ENCODE measurements around the gene LDLRAD2.

GRCh38 chr1:21779613-21780521 lies 32.2 kb upstream of the LDLRAD2 start:
- TF ChIP-seq, protein P1, sequence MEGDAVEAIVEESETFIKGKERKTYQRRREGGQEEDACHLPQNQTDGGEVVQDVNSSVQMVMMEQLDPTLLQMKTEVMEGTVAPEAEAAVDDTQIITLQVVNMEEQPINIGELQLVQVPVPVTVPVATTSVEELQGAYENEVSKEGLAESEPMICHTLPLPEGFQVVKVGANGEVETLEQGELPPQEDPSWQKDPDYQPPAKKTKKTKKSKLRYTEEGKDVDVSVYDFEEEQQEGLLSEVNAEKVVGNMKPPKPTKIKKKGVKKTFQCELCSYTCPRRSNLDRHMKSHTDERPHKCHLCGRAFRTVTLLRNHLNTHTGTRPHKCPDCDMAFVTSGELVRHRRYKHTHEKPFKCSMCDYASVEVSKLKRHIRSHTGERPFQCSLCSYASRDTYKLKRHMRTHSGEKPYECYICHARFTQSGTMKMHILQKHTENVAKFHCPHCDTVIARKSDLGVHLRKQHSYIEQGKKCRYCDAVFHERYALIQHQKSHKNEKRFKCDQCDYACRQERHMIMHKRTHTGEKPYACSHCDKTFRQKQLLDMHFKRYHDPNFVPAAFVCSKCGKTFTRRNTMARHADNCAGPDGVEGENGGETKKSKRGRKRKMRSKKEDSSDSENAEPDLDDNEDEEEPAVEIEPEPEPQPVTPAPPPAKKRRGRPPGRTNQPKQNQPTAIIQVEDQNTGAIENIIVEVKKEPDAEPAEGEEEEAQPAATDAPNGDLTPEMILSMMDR (IDR thresholded peaks at IDR 0.05), result no peak
- TF ChIP-seq POLR2A (IDR thresholded peaks at IDR 0.05), result no peak

All from Peyer's patch (tissue), 4 donors.